Stimulated activated CD8-positive, alpha-beta memory T cell treated with anti-CD3 and anti-CD28 coated beads, Interleukin-4, amount 100 ng/mL, for 48 hours (primary cell): ENCODE results near the gene TJAP1.
"Not testable (repeated sequence)": the region's sequence is repeated elsewhere in the genome, so short reads cannot be mapped to it uniquely, and the experiment has no call there.

ENCODE experiments used
- DNase-seq: peaks from one replicate; pipeline ENCODE4 v3.0.0-alpha.2; 2020

The TJAP1 gene

DNA sequence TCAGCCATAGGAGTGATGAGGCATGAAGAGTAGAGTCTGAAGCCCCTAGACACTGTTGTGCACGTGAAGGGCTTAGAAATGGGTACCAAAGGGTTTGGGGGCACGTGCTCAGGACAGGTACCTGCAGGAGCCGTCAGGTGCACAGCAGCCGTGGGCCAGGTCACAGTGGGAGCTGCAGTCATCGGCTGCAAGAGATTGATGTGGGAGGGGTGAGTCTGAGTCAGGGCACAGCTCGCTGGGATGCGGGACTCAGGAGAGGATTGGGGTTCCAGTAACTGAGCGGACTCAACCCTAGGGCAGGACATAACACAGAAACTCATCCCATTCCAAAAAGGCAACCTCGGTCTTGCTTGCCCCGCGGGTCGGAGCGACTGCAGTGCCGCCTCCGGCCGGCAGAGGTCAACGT, 23.1 kb upstream of the TJAP1 start:
- DNase-seq: peak; percentile 85

GRCh38 chr6:43454696-43455530, 22.5 kb upstream of the TJAP1 start:
- DNase-seq: peak; percentile 45

- peak; percentile 73 for DNase-seq
These were observed 21.6 kb upstream of the TJAP1 start, which contains the start of gene DLK2 for GRCh38 chr6:43455531-43456428. Gene DLK2 (minus strand): TSS chr6:43455548. CDS start chr6:43454825, 723 bp downstream.

- DNase-seq: no peak
These were observed 19.7 kb upstream of the TJAP1 start for GRCh38 chr6:43457643-43458042.

- not testable (repeated sequence) for DNase-seq
These were observed 19.2 kb upstream of the TJAP1 start for GRCh38 chr6:43458154-43458553.

DNA sequence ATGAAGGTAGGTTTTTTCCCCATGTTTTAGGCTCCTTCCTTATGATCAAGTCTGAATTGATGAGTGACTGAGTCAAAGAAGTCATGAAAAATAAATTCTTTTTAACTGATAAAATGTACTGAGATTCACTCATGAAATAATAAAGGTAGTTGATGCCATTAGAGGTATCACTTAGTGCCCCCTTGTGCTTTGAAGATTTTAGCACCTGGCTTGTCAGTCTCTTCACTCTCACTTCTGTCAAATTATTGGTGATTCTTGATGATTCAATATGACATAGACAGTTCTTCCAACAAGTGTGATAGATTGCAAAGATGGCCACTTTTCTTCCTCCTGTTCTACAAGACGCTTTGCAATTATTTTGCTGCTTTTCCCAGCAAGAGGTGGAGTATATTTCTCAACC, 17.8 kb upstream of the TJAP1 start:
- DNase-seq: no peak

- no peak for DNase-seq
These were observed 17.3 kb upstream of the TJAP1 start for GRCh38 chr6:43460032-43460431.

- DNase-seq: no peak
These were observed 15.4 kb upstream of the TJAP1 start for GRCh38 chr6:43461936-43462335.

DNA sequence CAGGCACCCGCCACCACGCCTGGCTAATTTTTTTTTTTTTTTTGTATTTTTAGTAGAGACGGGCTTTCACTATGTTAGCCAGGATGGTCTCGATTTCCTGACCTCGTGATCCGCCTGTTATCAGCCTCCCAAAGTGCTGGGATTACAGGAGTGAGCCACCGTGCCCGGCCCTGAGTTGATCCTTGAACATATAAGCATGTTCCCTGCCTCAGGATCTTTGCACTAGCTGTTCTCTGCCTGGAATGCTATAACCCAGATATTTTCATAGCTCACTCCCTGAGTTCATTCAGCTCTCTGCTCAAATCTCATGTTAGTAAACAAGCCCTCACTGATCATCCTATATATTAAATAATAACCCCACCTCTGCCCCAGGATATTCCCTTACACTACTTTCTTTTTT, 13.0 kb upstream of the TJAP1 start:
- DNase-seq: no peak

DNA sequence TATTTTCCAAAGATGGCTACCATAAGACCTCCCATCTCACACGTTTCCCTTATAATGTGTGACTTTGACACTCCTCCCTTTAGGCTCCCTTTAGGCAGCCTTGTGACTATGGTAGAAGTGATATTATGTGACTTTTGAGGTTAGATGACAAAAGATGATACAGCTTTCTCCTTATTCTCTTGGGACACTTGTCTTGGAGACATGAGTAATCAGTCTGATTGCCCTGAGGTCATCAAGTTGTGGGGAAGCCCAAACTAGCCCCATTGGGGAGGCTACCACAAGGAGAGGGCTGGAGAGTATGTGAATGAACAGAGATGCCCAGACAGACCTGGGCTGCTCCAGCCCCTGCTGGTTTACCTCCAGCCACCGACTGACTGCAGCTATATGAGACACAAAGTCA, 11.4 kb upstream of the TJAP1 start:
- DNase-seq: no peak

DNA sequence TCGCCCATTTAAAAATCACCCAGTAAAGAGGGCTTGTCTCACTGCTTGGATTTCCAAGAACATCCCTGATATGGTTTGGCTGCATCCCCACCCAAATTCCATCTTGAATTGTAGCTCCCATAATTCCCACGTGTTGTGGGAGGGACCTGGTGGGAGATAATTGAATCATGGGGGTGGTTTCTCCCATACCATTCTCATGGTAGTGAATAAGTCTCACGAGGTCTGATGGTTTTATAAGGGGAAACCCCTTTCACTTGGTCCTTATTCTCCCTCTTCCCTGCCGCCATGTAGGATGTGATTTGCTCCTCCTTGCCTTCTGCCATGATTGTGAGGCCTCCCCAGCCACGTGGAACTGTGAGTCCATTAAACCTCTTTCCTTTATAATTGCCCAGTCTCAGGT, 10.1 kb upstream of the TJAP1 start:
- DNase-seq: not testable (repeated sequence)

GRCh38 chr6:43467752-43468151, 9.6 kb upstream of the TJAP1 start:
- DNase-seq: no peak

DNA sequence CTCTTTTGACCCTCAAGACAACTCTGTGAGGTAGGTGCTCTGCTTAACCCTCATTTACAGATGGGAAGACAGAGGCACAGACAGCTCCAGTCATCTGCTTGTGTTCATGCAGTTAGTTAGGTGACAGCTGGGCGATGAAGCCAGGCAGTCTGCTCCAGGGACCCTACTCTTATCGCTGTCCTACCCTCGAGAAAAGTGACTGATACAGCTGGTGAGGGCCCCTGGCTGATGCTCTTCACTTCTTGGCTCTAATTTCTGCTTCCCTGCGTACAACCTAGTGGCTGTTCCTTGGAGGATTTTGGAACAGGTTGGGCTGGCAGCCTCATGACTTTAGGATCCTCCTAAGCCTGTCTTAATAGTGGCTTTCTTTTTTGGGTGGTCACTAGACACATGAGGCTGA, 9.1 kb upstream of the TJAP1 start:
- DNase-seq: no peak

DNA sequence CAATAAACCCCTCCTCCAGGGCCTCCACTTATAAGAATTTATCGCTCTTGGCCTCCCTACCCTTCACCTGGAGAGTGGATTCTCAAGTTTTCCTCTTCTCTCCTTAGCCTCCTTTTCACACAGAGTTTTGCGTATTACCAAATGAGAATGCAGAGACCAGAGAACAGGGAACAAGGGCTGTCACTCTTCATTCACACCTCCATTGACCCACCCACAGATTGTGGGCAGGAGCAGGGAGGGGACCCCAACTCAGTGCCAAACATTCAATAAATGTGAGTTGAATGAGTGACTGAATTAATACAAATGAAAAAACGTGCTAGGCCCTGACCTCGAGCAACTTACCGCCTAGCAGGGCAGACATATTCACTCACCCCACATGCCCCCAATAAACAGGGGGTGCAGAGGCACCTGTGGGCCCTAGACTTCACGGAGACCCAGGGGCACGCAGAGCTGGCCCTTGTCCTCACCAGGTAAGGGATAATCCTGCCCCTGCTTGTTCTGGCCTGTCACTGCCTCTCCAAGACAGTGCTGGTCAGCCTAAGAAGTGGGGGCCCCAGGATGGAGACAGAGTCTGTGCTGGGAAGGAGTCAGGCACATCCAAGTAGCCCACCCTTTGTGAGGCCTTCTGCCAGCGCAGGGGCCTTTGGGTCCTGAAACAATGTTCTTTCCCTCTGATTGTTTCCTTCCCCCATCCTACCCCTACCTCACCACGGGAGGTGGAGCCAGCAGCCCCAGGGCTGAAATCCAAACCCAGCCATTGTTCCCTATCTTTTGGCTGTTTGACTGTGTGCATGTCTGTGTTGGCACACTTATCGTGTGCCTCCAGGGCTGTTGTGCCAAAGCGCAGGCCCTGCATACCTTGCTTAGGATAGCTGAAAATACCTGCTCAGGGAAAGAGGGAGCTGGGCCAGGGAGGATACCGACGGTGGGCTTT, 8.4 kb upstream of the TJAP1 start:
- DNase-seq: no peak

DNA sequence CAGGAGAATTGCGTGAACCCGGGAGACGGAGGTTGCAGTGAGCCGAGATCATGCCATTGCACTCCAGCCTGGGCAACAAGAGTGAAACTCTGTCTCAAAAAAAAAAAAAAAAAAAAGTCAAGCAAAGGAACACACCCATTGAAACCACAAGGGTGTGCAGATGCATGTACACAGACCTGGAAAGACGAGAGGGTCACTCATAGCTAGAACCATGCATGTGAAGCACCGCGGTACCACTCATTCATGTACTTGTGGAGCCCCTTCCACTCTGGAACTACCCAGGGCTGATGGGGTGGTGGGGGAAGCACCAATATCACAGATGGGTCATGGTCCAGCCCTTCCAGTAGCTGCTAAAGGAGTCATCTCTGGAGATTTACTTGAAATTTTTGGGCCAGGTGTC, 7.4 kb upstream of the TJAP1 start:
- no peak for DNase-seq

DNA sequence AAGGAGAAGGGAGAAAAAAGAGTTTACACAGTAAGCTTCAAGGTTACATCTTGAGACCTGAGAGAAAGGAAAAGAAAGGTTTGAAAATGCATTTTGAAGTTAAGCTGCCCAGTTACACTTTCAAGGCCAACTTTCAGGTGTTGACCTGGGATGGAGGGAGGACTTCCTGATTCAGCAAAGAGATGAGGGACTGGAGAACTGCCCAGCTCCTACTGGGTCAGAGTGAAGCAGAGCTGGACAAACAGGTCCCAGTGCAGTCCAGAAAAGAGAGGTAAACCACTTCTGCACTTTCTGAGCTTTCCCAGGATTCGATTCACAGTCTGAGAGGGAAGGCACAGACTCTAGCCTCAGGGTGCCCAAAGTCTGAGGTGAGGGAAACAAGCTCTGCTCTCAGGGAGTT, 6.0 kb upstream of the TJAP1 start:
- DNase-seq: no peak

DNA sequence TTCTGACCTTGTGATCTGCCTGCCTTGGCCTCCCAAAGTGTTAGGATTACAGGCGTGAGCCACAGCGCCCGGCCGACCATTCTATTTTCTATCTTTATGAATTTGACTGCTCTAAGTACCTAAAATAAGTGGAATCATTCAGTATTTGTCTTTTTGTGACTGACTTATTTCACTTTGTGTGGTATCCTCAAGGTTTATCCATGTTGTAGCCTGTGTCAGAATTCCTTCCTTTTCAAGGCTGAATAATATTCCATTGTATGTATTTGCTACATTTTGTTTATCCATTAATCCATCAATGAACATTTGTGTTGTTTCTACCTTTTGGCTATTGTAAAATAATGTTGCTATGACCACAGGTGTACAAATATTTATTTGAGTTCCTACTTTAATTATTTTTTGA, 4.9 kb upstream of the TJAP1 start:
- DNase-seq: no peak

DNA sequence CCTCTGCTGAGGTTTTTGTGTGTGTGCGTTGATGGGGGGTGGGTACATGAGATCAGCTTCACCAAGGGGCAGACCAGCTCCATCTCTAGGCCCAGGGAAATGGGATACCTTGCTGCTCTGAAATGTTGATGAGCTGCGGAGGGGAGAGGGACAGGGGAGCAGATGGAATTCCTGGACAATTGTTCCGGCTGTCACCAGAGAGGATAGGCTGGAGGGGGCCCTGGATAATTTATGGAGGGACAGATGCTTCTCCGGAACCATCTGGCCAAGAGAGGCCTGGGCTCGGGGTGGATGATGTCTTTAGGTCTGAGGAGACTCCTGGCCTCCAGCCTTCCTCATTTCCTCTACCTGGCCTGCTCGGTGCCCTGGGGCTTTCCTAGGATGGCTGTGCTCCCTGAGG, 1.9 kb upstream of the TJAP1 start:
- DNase-seq: no peak

GRCh38 chr6:43476746-43477145, 624 bp upstream of the TJAP1 start:
- no peak for DNase-seq

GRCh38 chr6:43478008-43478372, 620 bp downstream of the TJAP1 start:
- DNase-seq: no peak

- DNase-seq: no peak
These were observed 3.7 kb downstream of the TJAP1 start for GRCh38 chr6:43481075-43481474.

DNA sequence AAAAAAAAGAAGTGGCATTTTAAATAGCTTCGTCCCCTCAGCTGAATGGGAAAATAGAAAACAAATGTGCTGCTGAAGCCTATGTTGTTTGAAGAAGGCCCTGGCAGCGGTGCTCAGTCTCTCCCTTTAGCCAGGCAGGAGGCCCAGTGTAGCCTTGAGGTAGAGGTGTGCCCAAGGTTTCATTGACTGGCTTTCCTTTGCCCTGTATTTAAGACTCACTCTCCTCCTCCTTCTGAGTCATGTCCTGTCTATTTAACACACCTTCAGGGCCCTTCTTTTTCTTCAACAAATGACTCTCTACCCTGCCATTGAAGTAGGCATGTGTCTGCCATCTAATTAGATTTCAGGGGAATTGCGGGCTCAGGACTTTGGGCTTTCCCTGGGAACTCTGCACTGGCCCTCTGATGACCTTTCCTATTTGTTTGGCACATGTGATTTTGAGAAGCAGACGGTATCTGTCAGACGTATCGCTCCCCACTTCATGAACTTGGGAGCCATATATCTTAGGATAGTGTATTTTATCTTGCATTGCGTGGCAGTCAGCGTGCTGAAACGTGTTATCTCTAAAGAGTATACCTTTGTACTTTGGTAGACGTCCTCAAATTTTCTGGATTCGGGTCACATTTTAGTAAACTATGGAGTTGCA, 4.3 kb downstream of the TJAP1 start:
- no peak for DNase-seq
